GM19463 (cell line): Measurements from ENCODE around the gene CAPN9.

Experiments used
- ATAC-seq: cut with Tn5 transposase; IDR thresholded peaks from one replicate; pipeline ENCODE4 v1.9.1; 2021; ENCODE audit warnings: mild to moderate bottlenecking, moderate library complexity; ENCODE audit not compliant: unreplicated experiment

CAPN9 gene

DNA sequence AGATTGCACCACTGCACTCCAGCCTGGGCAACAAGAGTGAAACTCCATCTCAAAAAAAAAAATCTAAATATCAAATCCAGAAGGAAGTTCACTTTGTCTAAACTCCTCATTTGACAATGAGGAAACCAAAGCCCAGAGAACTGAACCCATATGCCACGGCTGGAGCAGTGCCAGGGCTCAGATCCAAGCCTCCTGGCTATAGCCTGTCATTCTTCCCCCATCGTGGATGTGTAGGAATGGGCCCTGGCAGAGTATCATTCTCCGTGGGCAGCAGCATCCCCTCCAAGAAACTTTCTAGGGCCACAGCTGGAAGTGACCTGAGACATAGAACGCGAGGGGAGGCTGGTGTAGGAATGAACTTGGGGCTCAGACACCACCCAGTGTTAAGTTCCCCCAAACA, 47.2 kb downstream of the CAPN9 start:
- ATAC-seq: no peak

DNA sequence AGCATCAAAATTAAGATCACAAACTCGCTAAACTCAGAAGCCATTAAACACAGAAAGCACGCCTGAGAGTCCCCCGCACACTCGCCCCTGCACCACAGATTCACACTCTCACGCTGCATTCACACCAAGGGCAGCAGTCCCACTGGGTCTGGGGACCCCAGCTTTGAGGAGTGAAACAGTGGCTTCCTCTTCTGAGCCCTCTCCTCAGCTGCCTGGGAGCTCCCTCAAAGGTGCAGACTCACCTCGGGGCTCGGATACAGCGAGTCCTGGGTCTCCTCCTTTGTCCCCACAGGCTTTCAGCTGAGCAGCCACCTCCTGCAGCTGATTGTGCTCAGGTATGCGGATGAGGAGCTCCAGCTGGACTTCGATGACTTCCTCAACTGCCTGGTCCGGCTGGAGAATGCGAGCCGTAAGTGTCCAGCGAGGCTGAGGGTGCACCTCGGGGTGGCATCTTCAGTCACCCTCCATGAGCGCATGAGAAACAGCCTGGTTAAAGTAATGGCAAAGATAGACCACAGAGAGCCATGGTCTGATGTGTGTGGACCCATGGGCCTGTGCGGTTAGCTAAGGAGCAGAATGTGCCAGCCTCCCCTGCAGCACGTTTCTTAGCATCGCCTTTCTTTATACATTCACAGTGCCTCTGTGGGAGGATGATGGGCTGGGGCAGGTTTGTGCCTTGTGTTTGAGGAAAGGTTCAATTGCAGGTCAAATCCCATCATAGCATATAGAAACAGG, 47.9 kb downstream of the CAPN9 start:
- no peak for ATAC-seq

DNA sequence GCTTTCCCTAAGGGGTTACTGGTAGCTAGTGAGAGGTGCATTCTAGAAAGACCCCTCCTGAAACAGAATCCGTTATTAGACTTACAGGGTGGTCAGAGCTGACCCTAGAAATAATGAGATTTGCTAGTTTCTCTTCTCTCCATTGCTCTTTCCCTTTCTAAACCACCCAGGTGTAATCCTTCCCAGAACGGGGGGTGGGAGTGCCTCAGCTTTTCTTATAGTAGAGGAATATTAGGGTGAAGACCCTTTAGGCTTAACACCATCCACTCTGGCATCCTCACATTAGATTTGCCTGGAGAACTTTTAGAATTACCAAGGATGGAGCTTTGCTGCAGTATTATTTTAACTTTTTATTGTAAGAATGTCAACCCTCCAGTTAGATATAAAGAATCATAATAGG, 49.4 kb downstream of the CAPN9 start:
- no peak for ATAC-seq

DNA sequence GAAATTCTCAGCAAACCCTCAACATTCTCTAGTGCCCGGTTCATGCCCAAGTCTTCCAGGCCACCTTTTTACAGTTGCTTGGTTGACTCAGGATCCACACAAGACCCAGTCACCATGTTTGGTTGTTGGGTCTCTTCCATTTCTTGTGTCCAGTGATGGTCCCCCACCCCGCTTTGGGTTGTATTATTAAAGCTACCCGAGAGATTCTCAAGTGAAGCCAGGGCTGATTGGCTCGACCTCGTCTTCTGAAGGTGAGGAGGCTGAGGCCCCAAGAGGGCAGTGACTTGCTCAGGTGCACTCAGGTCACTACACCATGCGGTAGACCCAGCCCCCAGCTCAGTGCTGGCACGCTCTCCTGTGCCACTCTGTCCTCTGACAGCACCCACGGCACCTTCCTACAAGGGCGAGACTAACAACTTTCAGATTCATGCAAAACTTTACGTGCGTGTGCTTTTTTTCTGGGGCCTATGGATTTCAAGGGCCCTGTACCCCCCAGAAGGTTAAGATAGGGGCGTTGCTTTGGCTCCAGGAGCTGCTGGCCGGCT, 50.3 kb downstream of the CAPN9 start:
- no peak for ATAC-seq

DNA sequence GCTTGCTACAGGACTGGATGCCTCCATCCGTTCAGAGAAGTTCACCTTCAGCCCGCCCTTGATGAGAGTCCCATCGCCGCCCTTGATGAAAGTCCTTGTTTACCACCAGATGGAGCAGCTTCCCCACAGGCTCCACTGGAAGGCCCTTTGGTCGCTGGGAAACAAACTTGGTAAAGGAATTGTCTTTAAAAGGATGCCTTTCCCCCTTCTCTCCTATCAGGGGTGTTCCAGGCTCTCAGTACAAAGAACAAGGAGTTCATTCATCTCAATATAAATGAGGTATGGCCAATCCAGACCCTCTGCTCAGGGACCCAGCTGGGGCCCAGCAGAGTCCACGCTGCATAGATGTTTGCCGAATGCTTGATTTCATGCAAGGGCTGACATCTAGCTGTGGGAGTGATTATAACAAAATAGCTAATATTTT, 50.8 kb downstream of the CAPN9 start:
- ATAC-seq: no peak

DNA sequence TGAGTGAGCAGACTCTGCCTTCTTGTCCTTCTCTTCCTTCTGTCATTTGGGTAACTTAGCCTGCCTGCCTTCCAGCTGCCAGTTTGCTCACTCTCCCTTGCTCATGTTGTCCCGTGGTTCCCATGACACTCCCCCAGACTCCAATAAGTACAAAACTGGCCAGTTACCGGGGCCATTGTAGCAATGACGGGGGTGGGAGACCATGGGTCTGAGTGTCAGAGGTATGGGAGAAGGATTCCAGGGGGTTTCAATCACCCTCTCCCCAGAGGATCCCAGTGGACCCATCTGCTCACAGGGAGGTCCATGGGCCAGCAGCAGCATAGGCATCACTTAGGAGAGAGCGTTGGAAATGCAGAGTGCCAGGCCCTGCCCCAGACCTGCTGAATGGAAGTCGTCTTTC, 51.3 kb downstream of the CAPN9 start:
- ATAC-seq: no peak

DNA sequence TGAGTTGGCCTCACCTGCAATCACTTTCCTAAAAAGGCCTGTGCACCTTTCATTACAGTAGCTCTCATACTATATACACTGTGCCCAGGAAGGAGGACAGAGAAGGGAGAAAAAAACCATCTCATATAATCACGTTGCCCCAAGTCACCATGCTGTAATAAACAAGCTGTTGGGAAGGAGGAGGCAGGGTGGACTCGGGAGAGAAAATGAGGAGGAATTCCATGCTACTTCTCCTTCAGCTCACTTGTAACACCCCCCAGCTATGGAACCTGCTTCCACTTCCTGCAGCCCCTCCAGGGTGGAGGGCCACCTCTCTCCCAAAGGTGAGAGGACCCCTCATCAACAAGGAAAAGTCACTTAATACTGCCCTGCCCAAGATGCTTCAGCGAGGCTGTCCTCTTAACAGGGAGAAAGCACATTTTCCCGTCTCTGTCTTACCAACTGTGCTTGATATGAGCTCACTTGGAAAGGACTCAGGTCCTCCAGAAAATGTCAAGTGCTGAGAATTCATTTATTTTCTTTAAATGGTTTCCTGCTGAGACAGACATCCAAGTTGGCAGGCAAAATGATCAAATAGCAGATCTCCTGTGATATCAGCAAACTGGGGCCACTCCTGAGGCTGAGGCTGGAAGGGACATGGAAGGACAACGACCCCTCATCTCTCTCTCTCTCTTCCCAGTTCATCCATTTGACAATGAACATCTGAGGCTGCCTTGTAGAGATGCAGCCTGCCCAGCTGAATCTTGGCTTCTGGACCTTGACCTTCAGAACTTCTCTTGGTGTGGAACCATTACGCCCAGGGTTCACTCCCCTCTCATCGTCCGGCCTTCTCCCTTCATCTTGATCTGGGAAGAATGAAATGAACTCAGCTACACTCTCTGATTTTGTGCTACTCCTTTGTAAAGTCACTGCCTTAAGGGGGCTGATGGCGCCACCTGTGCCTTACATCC, 54.0 kb downstream of the CAPN9 start:
- ATAC-seq: no peak

DNA sequence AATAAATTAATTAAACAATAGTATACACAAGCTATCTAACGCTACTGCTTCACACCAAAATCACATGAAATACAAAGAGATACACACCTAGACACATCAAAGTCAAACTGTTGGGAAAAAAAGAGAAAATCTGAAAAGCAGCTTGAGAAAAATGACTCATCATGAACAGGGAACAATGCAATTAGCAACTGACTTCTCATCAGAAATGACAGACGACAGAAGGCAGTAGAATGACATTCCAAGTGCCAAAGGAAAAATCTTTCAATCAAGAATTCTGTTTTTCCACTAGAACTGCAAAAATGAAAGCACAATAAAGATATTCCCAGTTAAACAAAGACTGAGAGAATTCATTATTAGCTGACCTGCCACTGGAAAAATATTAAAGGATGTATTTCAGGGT, 57.2 kb downstream of the CAPN9 start:
- ATAC-seq: no peak

DNA sequence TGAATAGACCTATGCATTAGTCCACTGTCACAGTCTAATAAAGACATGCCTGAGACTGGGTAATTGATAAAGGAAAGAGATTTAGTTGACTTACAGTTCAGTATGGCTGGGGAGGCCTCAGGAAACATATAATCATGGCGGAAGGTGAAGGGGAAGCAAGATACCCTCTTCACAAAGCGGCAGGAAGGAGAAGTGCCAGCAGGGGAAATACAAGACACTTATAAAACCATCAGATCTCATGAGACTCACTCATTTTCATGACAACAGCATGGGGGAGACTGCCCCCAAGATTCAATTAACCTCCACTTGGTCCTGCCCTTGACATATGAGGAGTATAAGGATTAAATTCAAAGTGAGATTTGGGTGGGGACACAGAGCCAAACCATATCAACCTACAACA, 59.4 kb downstream of the CAPN9 start:
- no peak for ATAC-seq

DNA sequence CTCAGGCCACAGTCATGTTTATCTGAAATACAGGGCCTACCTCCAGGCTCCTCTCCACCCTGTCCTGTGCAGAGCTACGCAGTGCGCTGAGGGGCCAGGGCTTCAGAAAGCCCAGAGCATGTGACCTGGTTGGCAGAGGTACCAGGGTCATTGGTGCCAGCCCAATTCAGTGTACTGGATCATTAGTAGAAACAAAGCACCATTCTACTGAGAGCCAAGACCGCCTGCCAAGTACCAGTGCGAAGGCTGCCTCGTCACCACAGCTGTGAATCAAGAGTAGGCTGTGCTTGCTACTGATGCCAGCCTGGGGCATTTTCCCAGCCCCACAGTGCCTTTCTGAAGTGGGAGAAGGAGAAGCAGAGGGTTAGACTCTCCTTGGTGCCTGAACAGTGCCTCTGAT, 59.8 kb downstream of the CAPN9 start:
- no peak for ATAC-seq

DNA sequence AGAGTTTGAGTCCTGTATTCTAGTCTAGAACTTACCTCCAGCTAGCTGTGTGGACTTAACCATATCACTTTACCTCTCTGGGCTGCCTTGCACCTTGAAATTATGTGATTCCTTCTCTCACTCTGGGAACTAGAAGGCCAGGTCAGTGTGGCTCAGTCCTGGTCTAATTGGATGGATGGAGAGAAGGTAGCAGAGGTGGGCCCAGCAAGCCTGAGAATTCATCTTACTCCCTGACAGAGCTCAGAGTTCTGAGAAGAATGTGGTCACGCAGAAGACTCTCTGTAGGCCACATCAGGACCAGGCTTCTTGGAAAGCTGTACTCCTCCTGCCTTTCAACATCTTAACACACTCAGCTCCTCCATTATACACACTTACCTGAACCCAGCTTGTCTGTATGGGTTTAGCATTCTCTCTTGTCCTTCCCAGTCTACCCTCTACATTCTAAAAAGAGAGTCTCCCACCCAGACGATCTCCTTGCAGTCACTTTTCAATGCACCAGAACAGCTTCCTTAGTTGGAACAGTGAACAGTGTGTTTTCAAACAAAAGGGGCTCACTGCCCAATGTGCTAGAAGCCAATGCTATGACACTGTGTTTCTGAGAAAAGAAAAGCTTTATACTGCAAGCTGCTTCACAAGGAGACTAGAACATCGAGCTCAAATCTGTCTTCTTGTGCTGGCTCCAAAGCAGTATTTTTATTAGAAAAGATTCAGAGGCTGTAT, 60.5 kb downstream of the CAPN9 start:
- no peak for ATAC-seq

DNA sequence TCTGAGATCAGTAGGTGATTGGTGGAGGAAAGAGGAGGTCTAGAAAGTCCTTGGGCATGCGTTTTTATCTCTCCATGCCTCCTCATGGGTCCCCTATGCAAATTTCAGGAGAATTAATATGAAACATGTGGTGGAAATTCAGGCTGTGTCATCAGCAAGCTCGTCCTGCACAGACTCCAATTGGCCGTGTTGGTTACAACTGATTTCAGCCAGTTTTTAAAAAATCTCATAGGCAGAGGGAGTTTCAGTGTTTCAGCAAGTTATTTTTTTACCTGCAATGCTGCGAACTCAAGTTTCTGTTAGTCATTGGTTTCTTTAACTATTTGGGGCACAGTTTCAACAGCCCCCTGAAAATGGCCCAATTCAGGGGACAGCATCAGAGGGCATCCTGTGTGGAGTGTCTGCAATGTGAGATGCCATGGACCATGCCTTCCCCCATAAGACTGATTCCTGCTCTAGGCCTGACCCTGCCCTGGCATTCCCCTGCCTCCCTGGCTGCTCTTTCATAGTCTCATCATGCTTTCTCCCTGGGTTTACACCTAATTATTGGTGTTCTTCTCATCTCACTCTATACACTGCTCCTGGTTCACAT, 61.2 kb downstream of the CAPN9 start:
- ATAC-seq: no peak

DNA sequence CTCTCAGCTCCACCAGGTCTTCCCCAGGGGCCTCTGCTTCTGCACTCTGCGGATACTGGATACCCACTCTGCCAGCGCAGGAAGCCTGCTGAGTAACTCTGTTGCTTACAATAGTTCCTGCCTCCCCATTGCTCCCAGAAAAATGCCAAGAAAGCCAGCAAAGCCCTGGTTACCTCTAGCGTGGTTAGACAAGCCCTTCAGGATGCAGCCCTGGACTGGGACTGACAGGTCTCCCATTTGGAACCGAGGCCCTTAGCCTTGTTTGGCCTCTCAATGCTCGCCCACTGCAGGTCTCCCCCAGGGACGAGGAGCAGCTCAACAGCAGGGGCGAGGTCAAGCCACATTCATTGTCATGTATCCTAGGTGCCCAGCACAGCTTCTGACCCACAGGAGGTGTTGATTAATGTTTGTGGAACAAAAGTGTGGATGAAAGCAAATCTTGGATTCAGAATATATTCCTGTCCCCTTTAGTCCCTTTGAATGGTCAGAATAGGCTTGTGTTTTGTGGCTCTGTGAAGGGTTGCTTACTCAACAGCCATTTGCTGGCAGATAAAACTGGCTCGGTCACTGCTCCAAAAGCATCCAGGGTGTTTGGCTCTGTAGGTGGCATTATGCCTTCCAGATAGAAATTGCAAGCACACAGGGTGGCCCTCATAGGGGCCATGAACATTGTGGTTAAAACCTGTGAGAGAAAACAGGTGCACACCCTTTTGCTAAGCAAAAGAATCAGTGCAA, 62.2 kb downstream of the CAPN9 start:
- no peak for ATAC-seq

DNA sequence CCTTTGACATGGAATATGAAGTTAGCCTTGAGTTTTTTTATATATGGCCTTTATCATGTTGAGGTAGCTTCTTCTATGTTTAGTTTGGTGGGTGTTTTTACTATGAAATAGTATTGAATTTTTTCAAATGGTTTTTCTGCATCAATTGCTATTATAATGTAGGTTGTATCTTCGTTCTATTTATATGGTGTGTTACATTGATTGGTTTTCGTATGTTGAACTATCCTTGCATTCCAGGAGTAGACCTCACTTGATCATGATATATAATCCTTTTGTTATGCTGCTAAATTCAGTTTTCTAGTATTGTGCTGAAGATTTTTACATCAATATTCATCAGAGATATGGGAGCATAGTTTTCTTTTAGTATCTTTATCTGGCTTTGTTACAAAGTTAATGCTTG, 65.4 kb downstream of the CAPN9 start:
- ATAC-seq: no peak

DNA sequence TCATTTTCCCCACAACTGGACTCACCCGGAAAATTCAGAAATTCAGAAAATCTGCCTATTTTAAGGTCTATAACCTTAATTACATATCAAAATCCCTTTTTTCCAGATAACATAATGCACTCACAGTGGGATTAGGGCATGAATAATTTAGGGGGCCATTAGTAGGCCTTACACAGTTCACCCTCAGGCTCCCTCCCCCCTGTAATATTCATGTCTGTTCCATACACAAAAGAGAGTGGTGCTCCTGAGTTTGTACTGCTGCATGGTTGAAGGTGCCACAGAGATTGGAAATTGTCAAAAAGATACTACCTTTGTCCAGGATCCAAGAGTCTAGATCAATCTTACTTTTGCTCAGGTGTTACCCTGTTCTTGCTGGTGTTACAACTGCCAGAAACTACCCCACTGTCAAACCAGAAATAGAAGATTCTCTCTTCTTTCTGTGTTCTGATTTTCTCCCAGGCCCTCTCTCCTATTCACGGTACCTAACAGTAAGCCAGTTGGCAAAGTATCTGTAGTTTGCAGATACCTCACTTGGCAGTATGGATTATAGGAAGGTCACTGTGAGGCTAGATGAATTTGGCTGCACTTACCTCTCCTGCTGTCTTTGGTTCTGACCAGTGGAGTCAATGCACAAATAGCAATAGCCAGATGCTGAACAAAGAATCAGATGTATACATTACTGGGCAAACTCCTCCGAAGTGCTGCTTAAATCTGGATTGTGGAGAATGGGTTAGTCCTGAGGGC, 67.9 kb downstream of the CAPN9 start:
- ATAC-seq: no peak

DNA sequence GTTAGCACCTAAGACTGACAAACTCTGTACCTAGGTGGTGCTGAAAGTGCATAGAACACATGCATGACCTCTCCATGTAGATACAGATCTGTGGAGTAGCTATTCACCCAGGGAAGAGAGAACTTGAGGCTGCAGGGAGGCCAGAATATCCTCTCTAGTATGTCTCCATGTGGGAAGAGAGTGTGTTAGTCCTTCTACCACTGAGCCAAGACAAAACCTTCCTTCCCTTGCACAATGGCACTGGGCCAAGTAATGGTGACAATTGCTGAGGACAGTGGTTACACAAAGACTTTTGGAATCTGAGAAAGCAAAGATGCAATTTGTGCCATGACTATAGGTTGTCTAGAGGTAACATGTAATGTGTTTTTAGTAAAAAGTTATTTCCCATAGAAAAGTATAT, 68.8 kb downstream of the CAPN9 start:
- ATAC-seq: no peak

DNA sequence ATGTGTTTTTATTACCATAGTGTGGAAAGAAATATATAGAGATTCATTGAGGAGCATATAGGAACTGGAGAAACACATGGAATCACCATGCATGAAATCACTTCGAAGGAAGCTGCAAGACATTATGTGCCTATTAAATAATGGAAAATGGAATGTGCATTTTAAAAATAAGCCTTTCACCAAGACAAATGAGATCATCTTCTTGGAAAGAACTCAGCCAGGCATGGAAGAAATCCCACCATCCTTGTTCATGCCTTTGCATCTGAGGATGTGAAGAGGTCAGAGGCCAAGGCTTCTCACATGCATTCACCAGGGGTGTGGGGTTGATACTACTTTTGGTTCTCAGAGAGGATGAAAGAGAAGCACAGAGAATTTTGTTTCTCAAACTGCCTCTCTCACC, 71.2 kb downstream of the CAPN9 start:
- ATAC-seq: no peak

DNA sequence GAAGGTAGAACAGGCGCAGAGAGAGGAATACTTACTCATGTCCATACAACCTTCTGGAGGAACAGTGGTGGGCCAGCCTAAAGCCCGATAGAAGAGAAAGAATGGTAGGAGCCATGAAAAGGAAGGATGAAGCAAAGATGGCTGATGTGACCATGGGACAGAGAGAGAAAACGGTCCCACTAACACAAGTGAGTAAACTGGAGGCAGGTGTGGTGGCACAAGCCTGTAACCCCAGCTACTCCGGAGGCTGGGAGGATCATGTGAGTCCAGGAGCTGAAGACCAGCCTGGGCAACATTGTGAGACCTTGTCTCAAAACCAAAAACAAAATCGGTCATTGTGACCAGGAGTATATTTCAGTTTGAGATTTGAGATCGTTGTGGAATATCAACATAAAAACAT, 71.7 kb downstream of the CAPN9 start:
- ATAC-seq: no peak

DNA sequence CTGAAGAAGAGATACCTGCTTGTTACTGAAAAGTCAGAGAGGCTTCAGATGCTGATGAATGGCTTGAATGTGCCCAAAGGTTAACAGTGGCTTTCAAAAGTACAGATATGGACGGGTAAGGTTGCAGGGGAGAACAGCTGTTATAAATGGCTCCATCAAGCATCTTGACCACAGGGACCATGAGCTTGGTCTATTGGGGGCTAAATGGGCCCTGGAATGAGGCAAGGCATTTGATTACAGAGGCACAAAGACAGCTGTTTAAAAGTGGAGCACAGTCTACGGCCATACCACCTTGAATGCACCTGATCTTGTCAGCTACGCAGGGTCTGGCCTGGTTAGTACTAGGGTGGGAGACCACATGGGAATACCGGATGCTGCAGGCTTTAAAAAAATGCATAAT, 72.8 kb downstream of the CAPN9 start:
- ATAC-seq: no peak

DNA sequence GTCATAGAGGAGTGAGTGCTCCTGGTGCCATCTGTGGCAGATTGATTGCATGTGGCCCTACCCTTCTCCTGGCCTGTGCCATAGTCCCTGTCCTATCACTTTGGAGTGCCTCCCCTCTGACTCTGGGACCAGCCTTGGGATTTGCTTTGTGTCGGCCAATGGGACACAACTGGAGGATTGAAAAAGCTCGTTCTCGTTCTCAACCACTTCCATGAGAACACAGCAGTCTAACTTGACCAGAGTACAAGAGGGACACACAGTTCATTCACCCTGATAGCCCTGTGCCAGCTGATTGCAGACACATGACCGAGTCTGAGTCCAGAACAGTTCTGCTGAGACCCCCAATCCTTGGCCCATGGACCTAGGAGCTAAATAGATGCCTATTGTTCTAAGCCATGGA, 73.4 kb downstream of the CAPN9 start:
- no peak for ATAC-seq
